Mesendoderm (in vitro differentiated cells): Measurements from ENCODE around the gene CORO6. TPM values are rescaled to one million over a fixed set of nuclear protein-coding genes. Genes with fewer than 3 reads are reported as not detected.

ENCODE experiments used
- DNase-seq: peaks from one replicate; pipeline ENCODE4 v3.0.0; 2013
- H2AK5ac ChIP-seq: 2 replicates; pipeline ENCODE4 v1.6.1; 2013; ENCODE audit warnings: low read length, inconsistent platforms
- H2BK120ac ChIP-seq: 2 replicates; pipeline ENCODE4 v1.6.1; 2013; ENCODE audit warnings: low read depth, mild to moderate bottlenecking, low read length, moderate library complexity, mixed read lengths
- H2BK15ac ChIP-seq: replicated peaks from 2 replicates; pipeline ENCODE4 v1.6.1; 2013; ENCODE audit warnings: low read depth, mild to moderate bottlenecking, moderate library complexity
- H2BK5ac ChIP-seq: 2 replicates; pipeline ENCODE4 v1.6.1; 2013; ENCODE audit warnings: low read length, inconsistent platforms
- H3K18ac ChIP-seq: 2 replicates; pipeline ENCODE4 v1.6.1; 2013; ENCODE audit warnings: mild to moderate bottlenecking, low read length, mixed read lengths
- H3K23ac ChIP-seq: one replicate; pipeline ENCODE4 v1.6.1; 2013; ENCODE audit warnings: low read length
- H3K27ac ChIP-seq: 2 replicates; pipeline ENCODE4 v1.5.1; 2013; ENCODE audit warnings: low read depth, mild to moderate bottlenecking, inconsistent platforms, low read length, moderate library complexity
- H3K27me3 ChIP-seq: 2 replicates; pipeline ENCODE4 v1.6.1; 2013; ENCODE audit warnings: low read length, control low read depth, mild to moderate bottlenecking, inconsistent platforms; ENCODE audit not compliant: insufficient read depth, poor library complexity
- H3K36me3 ChIP-seq: 2 replicates; pipeline ENCODE4 v1.6.1; 2013; ENCODE audit warnings: low read length, inconsistent platforms; ENCODE audit not compliant: control insufficient read depth, insufficient read depth
- H3K4ac ChIP-seq: one replicate; pipeline ENCODE4 v1.6.1; 2013; ENCODE audit warnings: low read depth, mild to moderate bottlenecking, low read length, moderate library complexity
- H3K4me1 ChIP-seq: 2 replicates; pipeline ENCODE4 v1.6.1; 2013; ENCODE audit warnings: low read depth, low read length, inconsistent platforms; ENCODE audit not compliant: control insufficient read depth
- H3K4me2 ChIP-seq: 2 replicates; pipeline ENCODE4 v1.6.1; 2013; ENCODE audit warnings: low read length
- H3K4me3 ChIP-seq: 2 replicates; pipeline ENCODE4 v1.5.1; 2013; ENCODE audit warnings: mild to moderate bottlenecking, low read length
- H3K56ac ChIP-seq: one replicate; pipeline ENCODE4 v1.6.1; 2013; ENCODE audit warnings: low read length
- H3K79me1 ChIP-seq: 2 replicates; pipeline ENCODE4 v1.6.1; 2013; ENCODE audit warnings: low read length, inconsistent platforms
- H3K79me2 ChIP-seq: 2 replicates; pipeline ENCODE4 v1.6.1; 2013; ENCODE audit warnings: mild to moderate bottlenecking, low read length; ENCODE audit not compliant: control insufficient read depth, insufficient read depth
- H3K9ac ChIP-seq: 2 replicates; pipeline ENCODE4 v1.6.1; 2013; ENCODE audit warnings: low read length, inconsistent platforms
- H4K5ac ChIP-seq: one replicate; pipeline ENCODE4 v1.6.1; 2013; ENCODE audit warnings: low read length
- H4K8ac ChIP-seq: one replicate; pipeline ENCODE4 v1.6.1; 2013; ENCODE audit warnings: low read depth, mild to moderate bottlenecking, control low read depth, low read length, moderate library complexity
- WGBS: extraction: QIAGEN DNeasy Blood & Tissue Kit; methylation state at CpG from one replicate; pipeline ENCODE4 v1.1.7; 2013; ENCODE audit warnings: low lambda C conversion rate, missing lambda C conversion rate; ENCODE audit not compliant: insufficient coverage; ENCODE audit errors: extremely low coverage; 5-methylcytosine and 5-hydroxymethylcytosine counted together
- small RNA-seq: library from polyadenylated mRNA; stranded (forward); fragments of <200 nt; extraction: miRNeasy Mini kit (QIAGEN cat#:217004); gene quantifications from one replicate; pipeline ENCODE3, GENCODE V24; 2013; ENCODE audit not compliant: insufficient read depth

Gene CORO6

GRCh38 chr17:29565643-29566472 is 56.9 kb downstream of the CORO6 start:
- Histone ChIP-seq H4K5ac (no peak overlapping the region), H3K27me3 (peaks cover 6% of the 10 kb centered on the region), H2BK120ac (no peak overlapping the region), H3K79me1 (no peaks in the 10 kb centered on the region), H3K9ac (peak overlapping the region; percentile 3), H3K23ac (no peak overlapping the region), H3K27ac (no peak overlapping the region), H2BK15ac (no peak overlapping the region), H3K4me1 (peaks cover 4% of the 10 kb centered on the region), H3K4ac (no peak overlapping the region), H2BK5ac (no peak overlapping the region), H3K56ac (peak overlapping the region; percentile 58), H2AK5ac (no peak overlapping the region), H4K8ac (no peak overlapping the region), H3K36me3 (no peaks in the 10 kb centered on the region), H3K79me2 (no peaks in the 10 kb centered on the region), H3K4me2 (peak overlapping the region; percentile 12), H3K4me3 (no peak overlapping the region), H3K18ac (no peak overlapping the region)
- no CpG with 5 or more reads among the region's 55 CpGs for WGBS
- peak; percentile 73 for DNase-seq

Small RNA genes within 50 kb of the gene (small RNA-seq; reads per million reads assigned to genes)
- not detected for gene RNU6-920P
